AG04449 (cell line): ENCODE results near the gene LDLRAD4.

Source experiments
- CTCF ChIA-PET: fragments of 350-600 bp; formaldehyde crosslinking; extraction: SDS; loops from one replicate; lab custom pipeline; 2021; ENCODE audit warnings: antibody characterized with exemption; lab: Yijun Ruan, JAX
- POLR2A ChIA-PET: fragments of 400-600, 350-600 bp; formaldehyde crosslinking; extraction: SDS; loops from one replicate; lab custom pipeline; 2020; ENCODE audit warnings: antibody characterized with exemption, inconsistent platforms; lab: Yijun Ruan, JAX
- DNase-seq: peaks from one replicate; pipeline ENCODE4 v3.0.0-alpha.2; 2010; ENCODE audit warnings: low read depth, low spot score
- H3K4me3 ChIP-seq: 2 replicates; pipeline ENCODE4 v1.5.1; 2011; ENCODE audit warnings: low read depth, mild to moderate bottlenecking, control low read depth, low read length
- TF ChIP-seq, protein P1 (sequence below): IDR thresholded peaks from one replicate; pipeline ENCODE4 v1.5.1; 2011; ENCODE audit warnings: mild to moderate bottlenecking, moderate library complexity, low read length, control low read depth, inconsistent platforms; ENCODE audit not compliant: insufficient read depth; ENCODE audit errors: missing control alignments

LDLRAD4 gene

DNA sequence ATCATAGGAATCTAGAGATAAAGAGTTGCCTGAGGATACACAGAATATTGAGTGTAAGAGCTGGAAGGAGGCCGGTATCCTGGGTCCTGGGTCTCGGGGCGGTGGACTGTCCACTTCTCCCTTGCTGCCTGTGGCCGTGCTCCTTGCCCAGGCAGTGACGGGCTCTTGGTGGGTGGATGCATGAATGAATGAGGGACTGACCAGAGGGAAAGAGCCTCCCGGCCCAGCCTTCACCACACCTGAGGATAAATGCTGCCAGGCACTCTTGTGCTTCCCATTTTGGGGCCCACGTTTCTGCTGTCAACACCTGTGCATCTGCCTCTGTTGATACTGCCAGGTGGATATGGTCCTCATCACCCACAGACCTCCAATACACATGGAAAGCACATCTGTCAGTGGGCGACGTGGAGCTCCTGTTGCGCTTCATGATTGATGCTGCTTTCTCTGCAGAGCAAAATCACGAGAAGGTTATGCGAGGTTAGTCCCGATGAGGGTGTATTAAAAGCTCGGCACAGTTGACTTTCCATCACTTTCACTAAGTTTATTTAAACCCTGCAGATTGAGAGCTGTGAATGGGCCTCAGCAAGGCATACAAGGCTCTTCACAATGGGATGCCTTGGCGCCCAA is 211.4 kb downstream of the LDLRAD4 start:
- no peak for DNase-seq
- POLR2A ChIA-PET, result no interaction called here
- TF ChIP-seq, protein P1, sequence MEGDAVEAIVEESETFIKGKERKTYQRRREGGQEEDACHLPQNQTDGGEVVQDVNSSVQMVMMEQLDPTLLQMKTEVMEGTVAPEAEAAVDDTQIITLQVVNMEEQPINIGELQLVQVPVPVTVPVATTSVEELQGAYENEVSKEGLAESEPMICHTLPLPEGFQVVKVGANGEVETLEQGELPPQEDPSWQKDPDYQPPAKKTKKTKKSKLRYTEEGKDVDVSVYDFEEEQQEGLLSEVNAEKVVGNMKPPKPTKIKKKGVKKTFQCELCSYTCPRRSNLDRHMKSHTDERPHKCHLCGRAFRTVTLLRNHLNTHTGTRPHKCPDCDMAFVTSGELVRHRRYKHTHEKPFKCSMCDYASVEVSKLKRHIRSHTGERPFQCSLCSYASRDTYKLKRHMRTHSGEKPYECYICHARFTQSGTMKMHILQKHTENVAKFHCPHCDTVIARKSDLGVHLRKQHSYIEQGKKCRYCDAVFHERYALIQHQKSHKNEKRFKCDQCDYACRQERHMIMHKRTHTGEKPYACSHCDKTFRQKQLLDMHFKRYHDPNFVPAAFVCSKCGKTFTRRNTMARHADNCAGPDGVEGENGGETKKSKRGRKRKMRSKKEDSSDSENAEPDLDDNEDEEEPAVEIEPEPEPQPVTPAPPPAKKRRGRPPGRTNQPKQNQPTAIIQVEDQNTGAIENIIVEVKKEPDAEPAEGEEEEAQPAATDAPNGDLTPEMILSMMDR, result no peak

DNA sequence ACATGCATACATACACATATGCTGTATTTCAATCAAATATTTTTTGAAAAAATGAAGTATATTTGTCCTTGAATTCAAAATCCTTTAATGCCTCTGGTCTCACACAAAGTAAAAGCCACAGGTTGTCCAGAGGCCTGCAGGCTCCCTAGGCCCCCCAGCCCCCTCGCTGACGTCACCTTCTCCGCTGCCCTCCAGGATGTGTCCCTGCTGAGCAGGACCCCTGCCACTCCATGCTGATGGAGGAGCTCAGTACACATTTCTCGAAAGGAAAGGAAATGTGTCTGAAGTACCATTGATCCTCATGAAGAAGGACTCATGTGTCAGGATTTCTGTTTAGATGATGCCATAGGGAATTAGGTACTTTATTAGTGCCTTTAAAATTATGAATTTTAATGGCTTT is 212.1 kb downstream of the LDLRAD4 start:
- POLR2A ChIA-PET, result no interaction called here
- no peak overlapping the region for H3K4me3 ChIP-seq
- DNase-seq, result no peak
- CTCF ChIA-PET, result interaction anchor here (1.4 kb wide), 1 partner anchor 318 kb away, joined by 3 read pairs; no protein-coding TSS in a partner anchor
- TF ChIP-seq, protein P1, result no peak

More for the DNA sequence above, 211.4 kb downstream of the LDLRAD4 start:
- H3K4me3 ChIP-seq, result no peak overlapping the region
- CTCF ChIA-PET, result interaction anchor here (1.4 kb wide), 1 partner anchor 317 kb away, joined by 3 read pairs; no protein-coding TSS in a partner anchor

DNA sequence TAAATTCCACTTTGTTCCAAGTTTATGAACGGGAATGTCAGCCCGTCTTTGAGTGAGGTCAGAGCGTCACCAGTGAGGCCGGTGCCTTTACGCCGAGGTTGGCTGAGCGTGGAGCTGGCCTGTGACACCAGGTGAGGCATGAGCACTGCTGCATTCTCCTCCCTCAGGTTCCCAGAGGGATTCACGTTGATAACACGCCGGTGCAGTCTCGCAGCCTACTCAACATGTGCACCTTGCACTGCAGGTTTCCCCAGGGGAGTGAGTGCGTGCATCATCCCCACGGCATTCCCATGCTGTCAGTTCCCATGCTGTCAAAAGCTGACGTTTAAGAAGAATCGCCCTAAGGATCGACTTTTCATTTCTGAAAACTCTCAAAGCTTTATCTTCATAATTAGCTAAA is 213.3 kb downstream of the LDLRAD4 start:
- CTCF ChIA-PET, result no interaction called here
- no peak overlapping the region for H3K4me3 ChIP-seq
- DNase-seq, result no peak
- POLR2A ChIA-PET, result no interaction called here
- TF ChIP-seq, protein P1, result no peak

- H3K4me3 ChIP-seq, result no peak overlapping the region
- TF ChIP-seq, protein P1, result no peak
- CTCF ChIA-PET, result interaction anchor here (1.8 kb wide), 1 partner anchor 10 kb away, joined by 4 read pairs; no protein-coding TSS in a partner anchor
- POLR2A ChIA-PET, result no interaction called here
- no peak for DNase-seq
Measured at GRCh38 chr18:13433125-13433524, 214.6 kb downstream of the LDLRAD4 start.

- TF ChIP-seq, protein P1, result no peak
- no peak overlapping the region for H3K4me3 ChIP-seq
- ChIA-PET CTCF (interaction anchor here (1.8 kb wide), 1 partner anchor 9 kb away, joined by 4 read pairs; no protein-coding TSS in a partner anchor), POLR2A (no interaction called here)
- DNase-seq, result no peak
Measured at GRCh38 chr18:13433685-13434084, 215.1 kb downstream of the LDLRAD4 start.

GRCh38 chr18:13434854-13435253 is 216.3 kb downstream of the LDLRAD4 start:
- TF ChIP-seq, protein P1, result no peak
- ChIA-PET POLR2A (interaction anchor here (1.8 kb wide), 1 partner anchor 13 kb away, joined by 7 read pairs; no protein-coding TSS in a partner anchor), CTCF (interaction anchor here (1.8 kb wide), 1 partner anchor 8 kb away, joined by 4 read pairs; no protein-coding TSS in a partner anchor)
- no peak for DNase-seq
- no peak overlapping the region for H3K4me3 ChIP-seq
